Trophoblast cell (in vitro differentiated cells and primary cell): ENCODE results near the gene INSYN2A.

Experiments used
- DNase-seq, 2 donors: peaks; one replicate each; pipeline ENCODE4 v3.0.0-alpha.2; 2016
- H2AFZ ChIP-seq: 2 replicates; pipeline ENCODE4 v1.6.1; 2013; ENCODE audit warnings: low read length, moderate library complexity, mild to moderate bottlenecking; ENCODE audit not compliant: insufficient read depth, poor library complexity
- H2AK5ac ChIP-seq: 2 replicates; pipeline ENCODE4 v1.6.1; 2013; ENCODE audit warnings: mild to moderate bottlenecking, low read length
- H2BK120ac ChIP-seq: 2 replicates; pipeline ENCODE4 v1.6.1; 2013; ENCODE audit warnings: low read length, mild to moderate bottlenecking, moderate library complexity; ENCODE audit not compliant: insufficient read depth, poor library complexity
- H2BK12ac ChIP-seq: 2 replicates; pipeline ENCODE4 v1.6.1; 2013; ENCODE audit warnings: mild to moderate bottlenecking, low read length, moderate library complexity
- H2BK5ac ChIP-seq: 2 replicates; pipeline ENCODE4 v1.6.1; 2013; ENCODE audit warnings: low read length, low read depth, moderate library complexity, mild to moderate bottlenecking; ENCODE audit not compliant: poor library complexity
- H3K14ac ChIP-seq: 2 replicates; pipeline ENCODE4 v1.6.1; 2013; ENCODE audit warnings: mild to moderate bottlenecking, low read length
- H3K18ac ChIP-seq: 2 replicates; pipeline ENCODE4 v1.6.1; 2013; ENCODE audit warnings: mild to moderate bottlenecking, low read length
- H3K23ac ChIP-seq: 2 replicates; pipeline ENCODE4 v1.6.1; 2013; ENCODE audit warnings: low read length
- H3K27ac ChIP-seq: 2 replicates; pipeline ENCODE4 v1.5.1; 2013; ENCODE audit warnings: low read depth, mild to moderate bottlenecking, inconsistent platforms, low read length, moderate library complexity
- H3K27me3 ChIP-seq: 2 replicates; pipeline ENCODE4 v1.6.1; 2013; ENCODE audit warnings: inconsistent platforms, mild to moderate bottlenecking, low read length, moderate library complexity; ENCODE audit not compliant: insufficient read depth
- H3K36me3 ChIP-seq, 2 experiments: 1 replicate in 1 of 2; 2 replicates in 1 of 2; pipeline ENCODE4 v1.6.1; 2013; ENCODE audit warnings: low read length in 2 of 2, mild to moderate bottlenecking in 2 of 2, moderate library complexity in 1 of 2; ENCODE audit not compliant: insufficient read depth in 2 of 2, control insufficient read depth in 1 of 2
- H3K4ac ChIP-seq: 2 replicates; pipeline ENCODE4 v1.6.1; 2013; ENCODE audit warnings: low read depth, mild to moderate bottlenecking, low read length, moderate library complexity
- H3K4me1 ChIP-seq, 2 experiments: 1 replicate in 1 of 2; 2 replicates in 1 of 2; pipeline ENCODE4 v1.6.1; 2013; ENCODE audit warnings: low read length in 2 of 2, mild to moderate bottlenecking in 2 of 2, moderate library complexity in 1 of 2; ENCODE audit not compliant: insufficient read depth in 2 of 2, control insufficient read depth in 1 of 2
- H3K4me2 ChIP-seq: 2 replicates; pipeline ENCODE4 v1.6.1; 2013; ENCODE audit warnings: inconsistent platforms, mild to moderate bottlenecking, low read length, moderate library complexity
- H3K4me3 ChIP-seq: 2 replicates; pipeline ENCODE4 v1.5.1; 2013; ENCODE audit warnings: mild to moderate bottlenecking, low read depth, low read length, inconsistent platforms
- H3K79me1 ChIP-seq: one replicate; pipeline ENCODE4 v1.6.1; 2013; ENCODE audit warnings: low read length
- H3K79me2 ChIP-seq: 2 replicates; pipeline ENCODE4 v1.6.1; 2013; ENCODE audit warnings: low read length, mild to moderate bottlenecking; ENCODE audit not compliant: control insufficient read depth, insufficient read depth, poor library complexity
- H3K9ac ChIP-seq: 2 replicates; pipeline ENCODE4 v1.6.1; 2013; ENCODE audit warnings: mild to moderate bottlenecking, low read length
- H3K9me3 ChIP-seq: 2 replicates; pipeline ENCODE4 v1.6.1; 2013; ENCODE audit warnings: low read depth, mild to moderate bottlenecking, control low read depth, inconsistent platforms, low read length; ENCODE audit not compliant: insufficient read depth
- H4K12ac ChIP-seq: 2 replicates; pipeline ENCODE4 v1.6.1; 2013; ENCODE audit warnings: low read depth, mild to moderate bottlenecking, low read length, moderate library complexity
- H4K8ac ChIP-seq: 2 replicates; pipeline ENCODE4 v1.6.1; 2013; ENCODE audit warnings: low read depth, mild to moderate bottlenecking, low read length, moderate library complexity
- H4K91ac ChIP-seq: one replicate; pipeline ENCODE4 v1.6.1; 2013; ENCODE audit warnings: low read depth, mild to moderate bottlenecking, low read length, moderate library complexity
- WGBS: extraction: QIAGEN DNeasy Blood & Tissue Kit; methylation state at CpG from one replicate; pipeline ENCODE4 v1.1.7; 2013; ENCODE audit warnings: missing lambda C conversion rate; ENCODE audit not compliant: insufficient read length, insufficient coverage; ENCODE audit errors: extremely low coverage; 5-methylcytosine and 5-hydroxymethylcytosine counted together

Gene INSYN2A

GRCh38 chr10:127148933-127149220 is 47.5 kb downstream of the INSYN2A start:
- Histone ChIP-seq H3K9ac (no peak overlapping the region), H3K14ac (no peak overlapping the region), H3K9me3 (no peaks in the 10 kb centered on the region), H4K8ac (no peak overlapping the region), H3K4me3 (no peak overlapping the region), H3K36me3 (peaks cover 2 to 6% of the 10 kb centered on the region in 2 experiments), H3K23ac (no peak overlapping the region), H2AFZ (no peak overlapping the region), H3K79me2 (no peaks in the 10 kb centered on the region), H2AK5ac (no peak overlapping the region), H4K91ac (no peak overlapping the region), H4K12ac (no peak overlapping the region), H3K79me1 (no peaks in the 10 kb centered on the region), H3K4me2 (no peak overlapping the region), H3K27ac (no peak overlapping the region), H2BK12ac (no peak overlapping the region), H2BK5ac (no peak overlapping the region), H2BK120ac (no peak overlapping the region), H3K18ac (no peak overlapping the region), H3K4me1 (peaks cover 3 to 7% of the 10 kb centered on the region in 2 experiments), H3K27me3 (no peaks in the 10 kb centered on the region), H3K4ac (no peak overlapping the region)
- peak in 1 of 2 donors; percentile 10 for DNase-seq
- no CpG with 5 or more reads among the region's 2 CpGs for WGBS

DNA sequence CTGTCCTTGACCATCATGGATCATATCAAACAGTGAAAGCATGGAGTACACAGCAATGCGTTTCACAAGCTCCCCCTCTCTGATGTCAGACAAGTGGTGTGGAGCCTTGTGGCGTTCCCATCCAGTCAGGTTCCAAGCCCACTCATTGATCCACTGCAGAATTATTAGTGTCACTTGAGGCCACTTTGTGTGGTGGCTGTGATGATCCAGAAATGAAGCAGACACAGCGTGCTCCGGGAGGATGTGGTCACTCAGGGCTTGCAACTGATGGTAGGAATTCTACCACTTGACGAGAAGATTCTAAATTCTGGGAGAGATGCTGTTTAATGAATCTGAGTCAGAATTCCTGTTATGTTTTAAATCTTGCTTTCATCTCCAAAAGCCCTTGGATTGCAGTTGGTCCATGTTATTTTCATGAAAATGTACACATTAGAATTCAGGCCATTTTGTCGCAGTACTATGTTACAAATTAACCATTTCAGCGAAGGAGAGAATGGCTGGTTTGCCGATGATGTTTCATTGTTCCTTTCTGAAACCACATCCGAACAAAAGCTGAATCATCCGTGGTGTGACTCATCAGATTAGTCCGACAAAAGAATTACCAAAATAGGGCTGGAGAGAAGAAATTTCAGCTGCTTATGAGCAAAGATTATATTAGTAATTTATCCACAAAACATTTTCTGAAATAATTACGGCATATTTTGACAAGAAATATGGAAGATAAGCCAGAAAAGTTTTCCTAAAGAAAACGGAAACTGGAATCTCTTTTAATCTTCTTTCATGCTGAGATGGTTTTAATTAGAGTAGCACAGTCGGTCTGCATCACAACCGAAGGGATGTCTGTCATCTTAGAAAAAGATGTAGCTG is 48.1 kb downstream of the INSYN2A start:
- Histone ChIP-seq H4K12ac (no peak overlapping the region), H2AK5ac (no peak overlapping the region), H3K18ac (no peak overlapping the region), H4K8ac (no peak overlapping the region), H3K27ac (no peak overlapping the region), H3K4me2 (no peak overlapping the region), H3K79me1 (no peaks in the 10 kb centered on the region), H2BK120ac (no peak overlapping the region), H3K14ac (no peak overlapping the region), H3K23ac (no peak overlapping the region), H2BK12ac (no peak overlapping the region), H2BK5ac (no peak overlapping the region), H3K4me3 (no peak overlapping the region), H3K36me3 (peaks cover 2 to 9% of the 10 kb centered on the region in 2 experiments), H3K9me3 (no peaks in the 10 kb centered on the region), H3K27me3 (no peaks in the 10 kb centered on the region), H2AFZ (no peak overlapping the region), H3K79me2 (no peaks in the 10 kb centered on the region), H3K9ac (no peak overlapping the region), H4K91ac (no peak overlapping the region), H3K4ac (no peak overlapping the region), H3K4me1 (peaks cover 3 to 7% of the 10 kb centered on the region in 2 experiments)
- DNase-seq, result peak in 1 of 2 donors; percentile 36
- WGBS, result no CpG with 5 or more reads among the region's 15 CpGs

DNA sequence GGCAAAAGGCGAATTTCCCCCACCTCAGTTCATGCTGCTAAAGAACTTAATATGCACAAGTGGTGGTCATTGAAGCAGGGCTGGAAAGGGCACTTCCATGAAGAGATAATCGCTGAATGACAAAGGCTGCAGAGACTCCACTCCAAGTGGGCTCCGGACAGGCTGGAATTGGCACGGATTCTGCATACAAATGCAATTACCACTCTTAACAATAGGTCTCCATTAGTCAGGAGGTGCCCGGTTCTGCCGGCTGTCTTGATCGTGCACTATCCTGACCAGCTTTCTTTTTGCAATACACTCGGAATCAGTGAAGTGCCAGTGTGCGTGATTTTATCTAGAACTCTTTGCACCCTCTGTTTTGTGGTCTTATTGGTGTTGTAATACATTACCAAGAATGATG is 49.7 kb downstream of the INSYN2A start:
- Histone ChIP-seq H4K12ac (no peak overlapping the region), H3K23ac (no peak overlapping the region), H4K8ac (no peak overlapping the region), H3K14ac (no peak overlapping the region), H3K9ac (no peak overlapping the region), H2BK120ac (no peak overlapping the region), H2BK12ac (no peak overlapping the region), H3K27me3 (no peaks in the 10 kb centered on the region), H3K4me1 (peaks cover 6 to 7% of the 10 kb centered on the region in 2 experiments), H3K18ac (no peak overlapping the region), H3K4me2 (no peak overlapping the region), H3K4ac (no peak overlapping the region), H2BK5ac (no peak overlapping the region), H2AK5ac (no peak overlapping the region), H3K27ac (no peak overlapping the region), H2AFZ (no peak overlapping the region), H3K9me3 (no peaks in the 10 kb centered on the region), H4K91ac (no peak overlapping the region), H3K4me3 (no peak overlapping the region), H3K79me2 (no peaks in the 10 kb centered on the region), H3K36me3 (peaks cover 2 to 10% of the 10 kb centered on the region in 2 experiments), H3K79me1 (no peaks in the 10 kb centered on the region)
- no CpG with 5 or more reads among the region's 9 CpGs for WGBS
- DNase-seq, result no peak
